Neuron (in vitro differentiated cells): ENCODE data around the gene LGALSL.

Experiments
- H2AFZ ChIP-seq: one replicate; pipeline ENCODE4 v1.6.1; 2013; ENCODE audit warnings: low read depth, mild to moderate bottlenecking, inconsistent platforms, low read length, moderate library complexity
- H3K27me3 ChIP-seq: one replicate; pipeline ENCODE4 v1.6.1; 2013; ENCODE audit warnings: low read length; ENCODE audit not compliant: insufficient read depth
- H3K36me3 ChIP-seq: one replicate; pipeline ENCODE4 v1.6.1; 2013; ENCODE audit warnings: low read length; ENCODE audit not compliant: insufficient read depth
- H3K4me1 ChIP-seq: one replicate; pipeline ENCODE4 v1.6.1; 2013; ENCODE audit warnings: low read length; ENCODE audit not compliant: insufficient read depth
- H3K4me3 ChIP-seq: 2 replicates; pipeline ENCODE4 v1.5.1; 2013; ENCODE audit warnings: mild to moderate bottlenecking, low read length, moderate library complexity
- H3K9me3 ChIP-seq: one replicate; pipeline ENCODE4 v1.6.1; 2013; ENCODE audit warnings: low read length

Gene LGALSL

DNA sequence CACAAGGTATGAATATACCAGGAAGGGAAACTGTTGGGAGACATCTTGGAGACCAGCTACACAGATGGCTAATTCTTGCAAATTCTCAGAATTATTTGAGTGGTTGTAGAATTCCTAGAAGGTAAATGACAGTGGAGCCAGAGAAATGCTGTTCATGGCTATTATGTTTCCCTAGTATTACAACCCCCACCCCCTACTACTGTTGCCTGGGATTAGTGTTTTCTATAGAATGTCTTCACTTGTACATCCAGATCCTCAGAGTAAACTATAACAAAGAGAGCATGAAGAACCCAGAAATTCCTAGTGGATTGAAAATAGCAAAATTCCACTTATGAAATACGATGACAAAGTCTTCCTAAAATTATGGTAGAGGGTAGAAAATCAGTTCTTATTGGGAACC lies 15.3 kb downstream of the LGALSL start:
- H3K4me1 ChIP-seq = peaks cover 14% of the 10 kb centered on the region
- H3K27me3 ChIP-seq = no peaks in the 10 kb centered on the region
- no peaks in the 10 kb centered on the region for H3K36me3 ChIP-seq
- H2AFZ ChIP-seq = no peak overlapping the region
- no peaks in the 10 kb centered on the region for H3K9me3 ChIP-seq
- H3K4me3 ChIP-seq = no peak overlapping the region

DNA sequence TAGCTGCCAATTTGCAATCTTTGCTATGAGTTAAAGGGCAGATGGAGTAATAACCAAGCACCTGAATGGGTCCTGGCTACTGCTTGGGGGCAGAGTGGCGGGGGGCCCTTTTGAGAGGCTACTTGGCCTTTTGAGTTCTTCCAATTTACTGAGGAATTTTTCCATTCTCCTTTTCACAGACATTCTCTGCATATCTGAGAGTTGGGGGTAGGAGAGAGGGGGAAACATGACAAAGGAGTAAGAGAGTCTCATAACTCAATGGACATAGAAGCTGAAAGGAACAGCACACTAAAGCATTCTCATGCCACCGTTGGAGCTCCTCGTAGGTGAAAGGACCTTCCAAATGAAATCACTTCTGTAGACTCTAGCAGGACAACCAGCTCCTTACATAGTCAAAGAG lies 16.1 kb downstream of the LGALSL start:
- Histone ChIP-seq H3K4me1 (peaks cover 14% of the 10 kb centered on the region), H3K9me3 (no peaks in the 10 kb centered on the region), H3K27me3 (no peaks in the 10 kb centered on the region), H3K36me3 (no peaks in the 10 kb centered on the region), H2AFZ (no peak overlapping the region), H3K4me3 (no peak overlapping the region)

DNA sequence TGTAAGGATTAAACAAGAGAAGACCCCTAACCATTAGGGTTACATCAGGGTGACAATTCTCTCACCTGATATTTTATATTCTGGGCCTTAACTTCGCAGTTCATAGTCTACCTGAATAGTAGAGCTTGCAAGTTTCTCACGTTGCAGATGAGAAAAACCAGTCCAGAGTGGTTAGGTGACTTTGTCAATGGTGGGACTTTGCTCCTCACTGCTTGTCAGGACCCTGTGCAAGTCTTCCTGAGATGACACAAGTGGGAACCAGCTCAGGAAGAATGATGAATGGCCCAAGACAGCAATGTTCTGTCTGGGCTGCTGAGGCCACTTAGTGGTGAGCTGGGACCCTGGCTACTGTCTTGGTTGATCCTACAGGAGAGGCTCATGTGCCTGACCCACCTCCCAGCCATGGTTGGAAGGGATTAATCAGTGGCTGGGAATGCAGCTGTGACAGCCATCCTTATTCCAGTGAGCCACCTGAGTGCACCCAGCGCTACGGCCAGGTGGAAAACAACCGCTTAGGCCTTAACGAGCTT lies 16.9 kb downstream of the LGALSL start:
- H3K4me3 ChIP-seq = no peak overlapping the region
- H3K9me3 ChIP-seq = no peaks in the 10 kb centered on the region
- no peaks in the 10 kb centered on the region for H3K36me3 ChIP-seq
- H2AFZ ChIP-seq = no peak overlapping the region
- H3K27me3 ChIP-seq = no peaks in the 10 kb centered on the region
- H3K4me1 ChIP-seq = peaks cover 14% of the 10 kb centered on the region

DNA sequence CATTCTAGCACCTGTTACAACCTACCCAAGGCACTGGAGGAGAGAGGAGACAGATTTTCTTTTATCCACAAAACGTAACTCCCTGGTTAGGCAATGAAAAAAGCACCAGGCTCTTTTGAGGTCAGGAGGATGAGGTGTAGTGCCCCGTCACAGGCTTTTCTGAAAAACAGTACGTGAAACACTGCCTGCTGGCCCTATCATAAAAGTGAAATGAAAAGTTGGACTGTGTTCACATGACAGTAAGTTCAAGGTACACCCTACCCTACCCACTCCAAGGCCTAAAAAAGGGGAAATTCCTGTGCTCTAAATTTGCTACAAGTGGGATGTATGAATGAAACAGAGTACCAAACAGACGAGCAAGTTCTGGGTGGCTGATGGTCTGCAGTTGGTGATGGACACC lies 17.6 kb downstream of the LGALSL start:
- Histone ChIP-seq H3K9me3 (no peaks in the 10 kb centered on the region), H3K27me3 (no peaks in the 10 kb centered on the region), H3K4me3 (no peak overlapping the region), H3K4me1 (peaks cover 14% of the 10 kb centered on the region), H3K36me3 (no peaks in the 10 kb centered on the region), H2AFZ (no peak overlapping the region)

DNA sequence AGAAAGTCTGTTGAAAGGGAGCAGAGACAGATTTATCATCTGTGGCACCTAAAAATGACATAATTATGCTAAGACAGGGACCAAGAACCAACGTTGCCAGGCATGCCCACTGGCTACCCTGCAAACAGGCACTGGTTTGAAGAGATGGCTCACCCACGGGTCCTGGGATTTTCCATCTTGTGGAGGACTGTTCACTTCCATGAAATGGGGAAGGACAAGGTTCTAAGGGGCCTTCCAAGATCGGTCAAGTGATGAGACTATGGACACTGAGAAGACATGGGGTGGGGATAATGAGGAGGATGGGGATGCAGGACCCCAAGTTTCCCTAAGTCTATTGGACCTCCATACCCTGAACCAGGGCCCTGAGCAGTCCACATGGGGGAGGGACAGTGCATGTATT lies 18.9 kb downstream of the LGALSL start:
- Histone ChIP-seq H3K27me3 (no peaks in the 10 kb centered on the region), H3K4me1 (peaks cover 14% of the 10 kb centered on the region)

DNA sequence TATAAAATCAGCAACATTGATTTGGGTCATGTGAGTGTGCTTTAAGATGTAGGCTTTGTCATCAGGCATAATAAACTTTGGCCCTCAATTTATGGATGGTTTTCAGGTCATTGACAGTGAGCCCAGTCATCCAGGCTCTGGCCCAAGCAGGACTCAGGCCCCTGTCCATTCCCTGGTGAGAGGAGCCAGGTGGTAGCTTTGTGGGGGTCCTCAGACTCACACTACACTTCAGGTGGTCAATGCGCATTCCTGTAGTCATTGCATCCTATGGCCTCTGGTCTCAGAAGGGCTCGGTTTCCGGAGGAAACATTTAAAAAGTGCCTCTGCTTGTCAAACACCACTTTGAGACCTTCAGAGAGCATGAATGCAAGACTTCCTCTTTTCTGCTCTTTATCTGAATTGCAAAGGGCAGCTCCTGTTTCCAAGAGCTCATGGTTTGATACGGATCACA lies 20.2 kb downstream of the LGALSL start:
- no peaks in the 10 kb centered on the region for H3K36me3 ChIP-seq
- H3K27me3 ChIP-seq = no peaks in the 10 kb centered on the region
- H2AFZ ChIP-seq = no peak overlapping the region
- H3K4me3 ChIP-seq = no peak overlapping the region
- peaks cover 11% of the 10 kb centered on the region for H3K4me1 ChIP-seq
- H3K9me3 ChIP-seq = no peaks in the 10 kb centered on the region

More for the DNA sequence above, 18.9 kb downstream of the LGALSL start:
- no peaks in the 10 kb centered on the region for H3K9me3 ChIP-seq
- no peak overlapping the region for H2AFZ ChIP-seq
- no peak overlapping the region for H3K4me3 ChIP-seq
- H3K36me3 ChIP-seq = no peaks in the 10 kb centered on the region

DNA sequence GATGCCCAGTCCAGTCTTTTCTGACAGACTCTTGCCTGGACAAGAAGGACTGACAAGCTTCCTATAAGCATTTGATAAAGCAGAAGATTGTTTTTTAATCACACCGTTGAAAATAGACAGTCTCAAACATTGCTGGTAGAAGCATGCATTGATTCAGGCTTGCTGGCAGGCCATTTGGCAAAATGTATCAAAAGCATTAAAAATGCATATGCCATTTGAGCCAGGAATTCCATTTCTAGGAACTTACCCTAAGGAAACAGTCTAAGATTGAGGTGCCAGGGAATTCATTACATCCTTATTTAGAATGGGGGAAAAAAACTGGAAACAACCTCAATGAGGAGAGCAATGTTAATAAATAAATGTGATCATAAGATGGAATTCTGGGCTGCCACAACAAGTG lies 20.7 kb downstream of the LGALSL start:
- Histone ChIP-seq H3K9me3 (no peaks in the 10 kb centered on the region), H3K36me3 (no peaks in the 10 kb centered on the region), H2AFZ (no peak overlapping the region), H3K4me3 (no peak overlapping the region), H3K27me3 (no peaks in the 10 kb centered on the region), H3K4me1 (peaks cover 9% of the 10 kb centered on the region)

DNA sequence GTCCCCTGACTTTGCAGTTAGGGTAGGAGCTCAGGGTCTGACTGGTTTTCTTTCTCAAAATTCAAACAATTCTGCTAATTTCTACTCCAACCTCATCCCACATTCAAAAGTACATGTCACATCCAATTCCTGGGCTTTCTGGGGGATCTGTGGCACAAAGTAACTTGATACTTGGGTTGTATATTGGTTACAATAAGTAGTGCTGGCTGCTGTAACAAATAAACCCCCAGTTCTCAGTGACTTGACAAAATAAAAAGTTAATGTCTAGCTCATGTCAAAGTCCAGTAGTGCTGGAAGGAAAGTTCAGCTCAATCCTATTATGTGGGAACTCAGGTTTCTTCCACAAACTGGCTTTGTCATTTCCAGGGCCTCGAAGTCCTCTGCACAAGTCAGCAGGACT lies 23.1 kb downstream of the LGALSL start:
- no peaks in the 10 kb centered on the region for H3K4me1 ChIP-seq
- H2AFZ ChIP-seq = no peak overlapping the region
- H3K9me3 ChIP-seq = no peaks in the 10 kb centered on the region
- H3K36me3 ChIP-seq = no peaks in the 10 kb centered on the region
- no peaks in the 10 kb centered on the region for H3K27me3 ChIP-seq
- H3K4me3 ChIP-seq = no peak overlapping the region

DNA sequence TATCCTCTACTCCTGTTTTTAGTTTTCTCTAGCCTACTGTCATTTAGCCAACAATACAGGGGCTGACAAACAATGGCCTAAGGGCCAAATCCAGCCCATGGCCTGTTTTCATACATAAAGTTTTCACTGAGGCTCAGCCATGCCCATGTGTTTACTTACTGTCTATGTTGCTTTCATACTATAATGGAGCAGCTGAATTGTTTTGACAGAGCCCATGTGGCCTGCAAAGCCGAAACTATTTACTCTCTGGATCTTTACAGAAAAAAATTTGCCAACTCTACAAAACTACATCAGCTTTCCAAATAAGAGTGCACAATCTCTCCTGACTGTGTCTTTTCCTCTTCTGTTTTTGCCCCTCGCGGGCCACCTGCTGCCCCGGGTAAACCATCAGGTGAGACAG lies 24.0 kb downstream of the LGALSL start:
- Histone ChIP-seq H2AFZ (no peak overlapping the region), H3K4me1 (peaks cover 7% of the 10 kb centered on the region), H3K4me3 (no peak overlapping the region), H3K27me3 (no peaks in the 10 kb centered on the region), H3K36me3 (no peaks in the 10 kb centered on the region), H3K9me3 (no peaks in the 10 kb centered on the region)

DNA sequence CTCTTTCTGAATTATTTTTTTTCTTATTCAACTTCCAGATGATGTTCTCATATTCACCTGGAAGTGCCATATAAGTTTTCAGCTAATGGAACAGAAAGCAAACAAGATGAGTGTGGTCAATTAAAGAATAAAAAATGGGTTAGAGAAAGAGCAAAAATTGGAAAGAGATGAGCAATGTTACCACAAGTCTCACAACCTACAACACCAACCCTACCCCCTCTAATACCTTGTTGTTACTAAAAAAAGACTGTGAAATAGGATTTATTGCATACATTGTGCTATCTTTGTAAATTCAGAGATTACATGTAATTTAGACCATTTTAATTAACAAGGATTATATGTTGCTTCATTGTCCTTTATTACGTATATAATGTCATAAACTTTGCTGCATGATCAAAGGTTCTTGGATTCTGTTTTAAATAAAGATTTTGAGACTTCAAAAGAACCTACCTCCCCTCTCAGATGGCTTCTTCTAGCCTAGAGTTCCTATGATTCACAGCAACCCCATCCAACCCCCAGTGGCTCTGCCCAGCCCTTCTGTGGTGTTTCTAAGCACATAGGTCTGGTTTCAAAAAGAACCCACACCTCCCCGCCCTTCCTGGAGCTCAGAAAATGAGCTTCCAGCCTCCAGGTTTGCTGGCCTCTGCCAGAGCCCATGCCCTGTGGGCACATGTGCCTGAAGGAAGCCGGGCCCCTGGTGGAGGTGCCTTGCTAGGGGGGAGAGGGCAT lies 24.7 kb downstream of the LGALSL start:
- Histone ChIP-seq H2AFZ (no peak overlapping the region), H3K27me3 (no peaks in the 10 kb centered on the region), H3K9me3 (no peaks in the 10 kb centered on the region), H3K4me1 (peaks cover 7% of the 10 kb centered on the region), H3K4me3 (no peak overlapping the region), H3K36me3 (no peaks in the 10 kb centered on the region)

DNA sequence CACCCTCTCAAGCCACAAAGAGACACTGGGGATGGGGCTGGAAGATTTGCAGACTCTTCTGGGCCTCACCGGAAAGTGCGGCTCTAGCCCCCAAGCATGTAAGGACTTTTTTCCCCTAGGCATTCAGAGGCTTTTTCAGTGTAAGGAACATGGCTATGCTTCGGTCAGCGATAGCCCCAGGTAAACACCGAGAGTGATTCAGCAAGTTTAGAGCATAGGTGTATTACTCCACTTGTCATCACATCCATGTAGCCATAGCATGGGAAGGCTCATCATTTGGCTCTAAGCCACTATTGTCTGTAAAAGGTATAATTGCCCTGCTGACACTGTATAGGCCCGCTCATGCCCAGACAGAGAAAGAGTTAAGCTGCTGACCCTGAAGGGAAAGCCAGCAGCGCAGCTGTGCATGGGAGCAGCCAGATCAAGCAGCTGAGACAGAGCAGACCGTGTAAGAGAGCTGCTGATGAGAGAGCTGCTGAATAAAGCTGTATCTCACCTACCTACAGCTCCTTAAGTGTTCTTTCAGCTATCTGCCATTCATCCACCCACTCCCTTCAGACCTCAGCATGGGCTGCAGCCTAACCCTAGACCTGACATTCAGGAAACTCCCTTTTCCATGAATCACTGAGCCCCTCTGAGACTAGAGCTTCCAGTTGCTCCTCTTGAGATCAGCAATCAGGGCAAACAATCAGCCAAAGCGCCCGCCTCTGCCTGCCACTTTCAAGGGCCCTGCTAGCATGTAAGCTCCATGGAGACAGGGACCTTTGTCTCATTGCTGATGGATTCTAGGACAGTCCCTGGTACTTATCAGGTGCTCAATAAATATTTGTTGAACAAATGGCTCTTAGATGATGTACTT lies 25.5 kb downstream of the LGALSL start:
- no peak overlapping the region for H3K4me3 ChIP-seq
- peaks cover 7% of the 10 kb centered on the region for H3K4me1 ChIP-seq
- H2AFZ ChIP-seq = no peak overlapping the region
- no peaks in the 10 kb centered on the region for H3K36me3 ChIP-seq
- no peaks in the 10 kb centered on the region for H3K27me3 ChIP-seq
- H3K9me3 ChIP-seq = no peaks in the 10 kb centered on the region

DNA sequence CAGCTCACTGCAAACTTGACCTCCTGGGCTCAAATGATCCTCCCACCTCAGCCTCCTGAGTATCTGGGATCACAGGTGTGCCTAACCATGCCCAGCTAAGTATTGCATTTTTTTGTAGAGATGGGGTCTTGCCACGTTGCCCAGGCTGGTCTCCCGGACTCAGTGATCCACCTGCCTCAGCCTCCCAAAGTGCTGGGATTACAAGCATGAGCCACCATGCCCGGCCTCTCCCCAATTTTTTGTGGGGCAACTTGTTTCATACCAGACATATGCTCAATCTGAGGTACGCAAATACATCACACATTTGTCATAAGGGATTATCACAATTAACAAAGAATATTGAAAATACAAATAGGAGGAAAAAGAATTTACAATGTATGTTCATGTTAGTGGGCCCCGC lies 27.7 kb downstream of the LGALSL start:
- Histone ChIP-seq H3K4me1 (peaks cover 7% of the 10 kb centered on the region), H3K9me3 (no peaks in the 10 kb centered on the region), H2AFZ (no peak overlapping the region), H3K27me3 (no peaks in the 10 kb centered on the region), H3K4me3 (no peak overlapping the region), H3K36me3 (no peaks in the 10 kb centered on the region)

DNA sequence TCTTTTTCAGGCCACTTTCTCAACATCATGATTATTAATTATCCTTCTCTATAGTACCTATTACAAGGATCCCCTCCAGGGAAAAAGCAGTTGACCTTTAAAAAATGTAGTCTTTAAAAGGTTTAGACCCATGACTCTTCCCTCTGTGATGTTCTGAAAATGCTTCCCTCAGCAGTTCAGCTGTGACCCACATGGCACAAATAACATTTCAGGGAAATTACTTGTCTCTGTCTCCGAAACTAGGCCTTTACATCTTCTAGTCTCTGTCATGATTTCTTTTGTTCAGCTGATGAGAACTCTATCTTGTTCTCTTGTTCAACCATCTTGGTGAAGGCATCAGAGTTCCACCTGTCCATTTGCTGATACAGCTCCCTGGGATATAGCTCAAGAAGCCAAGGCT lies 28.3 kb downstream of the LGALSL start:
- no peak overlapping the region for H2AFZ ChIP-seq

More for the DNA sequence above, 28.3 kb downstream of the LGALSL start:
- peaks cover 7% of the 10 kb centered on the region for H3K4me1 ChIP-seq
- H3K36me3 ChIP-seq = no peaks in the 10 kb centered on the region
- H3K4me3 ChIP-seq = no peak overlapping the region
- H3K27me3 ChIP-seq = no peaks in the 10 kb centered on the region
- no peaks in the 10 kb centered on the region for H3K9me3 ChIP-seq
